NK-92 (cell line): ENCODE measurements around the gene EXOC3.

Experiments used
- DNase-seq: peaks from one replicate; lab custom pipeline; 2025; ENCODE audit not compliant: unreplicated experiment; lab: John Stamatoyannopoulos, UW

EXOC3 gene

GRCh38 chr5:456351-457194, 13.6 kb downstream of the EXOC3 start:
- no peak for DNase-seq

GRCh38 chr5:457195-457961, 14.4 kb downstream of the EXOC3 start:
- DNase-seq = no peak

GRCh38 chr5:458547-459353, 15.8 kb downstream of the EXOC3 start:
- DNase-seq = no peak

- no peak for DNase-seq
Measured at GRCh38 chr5:459562-460272, 16.7 kb downstream of the EXOC3 start.

- DNase-seq = no peak
Measured at GRCh38 chr5:460273-460625, 17.3 kb downstream of the EXOC3 start.

GRCh38 chr5:462051-462481, 19.1 kb downstream of the EXOC3 start:
- no peak for DNase-seq

- DNase-seq = no peak
Measured at GRCh38 chr5:463301-463700, 20.3 kb downstream of the EXOC3 start.

GRCh38 chr5:463952-464351, 21.0 kb downstream of the EXOC3 start:
- no peak for DNase-seq

GRCh38 chr5:464446-464842, 21.5 kb downstream of the EXOC3 start:
- DNase-seq = no peak

GRCh38 chr5:464843-465590, 22.0 kb downstream of the EXOC3 start:
- no peak for DNase-seq

- no peak for DNase-seq
Measured at GRCh38 chr5:465591-466403, 22.8 kb downstream of the EXOC3 start.

- DNase-seq = no peak
Measured at GRCh38 chr5:466661-467310, 23.8 kb downstream of the EXOC3 start.

- no peak for DNase-seq
Measured at GRCh38 chr5:468401-468800, 25.4 kb downstream of the EXOC3 start.

GRCh38 chr5:469752-470483, 26.9 kb downstream of the EXOC3 start:
- no peak for DNase-seq

- DNase-seq = no peak
Measured at GRCh38 chr5:470961-471749, 28.2 kb downstream of the EXOC3 start.

- DNase-seq = no peak
Measured at GRCh38 chr5:471750-472058, 28.7 kb downstream of the EXOC3 start.

- DNase-seq = no peak
Measured at GRCh38 chr5:472076-472655, 29.2 kb downstream of the EXOC3 start.
